Measurements from ENCODE around the gene SSH3.

DNA sequence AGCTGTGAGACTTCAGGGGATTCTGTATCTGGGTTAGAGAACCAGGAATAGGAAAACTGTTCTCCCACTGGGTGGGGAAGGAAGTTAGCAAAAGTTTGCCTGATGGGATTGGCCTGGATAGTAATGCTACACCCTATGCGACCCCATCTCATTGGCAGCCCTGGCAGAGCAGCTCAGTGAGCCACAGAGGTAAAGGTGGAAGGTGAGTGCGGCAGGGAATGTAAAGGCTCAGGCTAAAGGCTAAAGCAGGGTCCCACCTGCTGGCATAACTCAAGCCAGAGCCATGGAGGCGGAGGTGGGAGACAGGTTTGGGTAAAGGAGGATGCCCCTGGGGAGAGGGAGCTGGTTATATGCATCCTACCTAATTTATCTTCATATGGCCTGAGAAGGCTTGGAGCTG lies 18.7 kb downstream of the SSH3 start:
- TF ChIP-seq, protein P1, sequence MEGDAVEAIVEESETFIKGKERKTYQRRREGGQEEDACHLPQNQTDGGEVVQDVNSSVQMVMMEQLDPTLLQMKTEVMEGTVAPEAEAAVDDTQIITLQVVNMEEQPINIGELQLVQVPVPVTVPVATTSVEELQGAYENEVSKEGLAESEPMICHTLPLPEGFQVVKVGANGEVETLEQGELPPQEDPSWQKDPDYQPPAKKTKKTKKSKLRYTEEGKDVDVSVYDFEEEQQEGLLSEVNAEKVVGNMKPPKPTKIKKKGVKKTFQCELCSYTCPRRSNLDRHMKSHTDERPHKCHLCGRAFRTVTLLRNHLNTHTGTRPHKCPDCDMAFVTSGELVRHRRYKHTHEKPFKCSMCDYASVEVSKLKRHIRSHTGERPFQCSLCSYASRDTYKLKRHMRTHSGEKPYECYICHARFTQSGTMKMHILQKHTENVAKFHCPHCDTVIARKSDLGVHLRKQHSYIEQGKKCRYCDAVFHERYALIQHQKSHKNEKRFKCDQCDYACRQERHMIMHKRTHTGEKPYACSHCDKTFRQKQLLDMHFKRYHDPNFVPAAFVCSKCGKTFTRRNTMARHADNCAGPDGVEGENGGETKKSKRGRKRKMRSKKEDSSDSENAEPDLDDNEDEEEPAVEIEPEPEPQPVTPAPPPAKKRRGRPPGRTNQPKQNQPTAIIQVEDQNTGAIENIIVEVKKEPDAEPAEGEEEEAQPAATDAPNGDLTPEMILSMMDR (conservative IDR thresholded peaks at IDR 0.05; ENCODE audit: low read length): no peak
- no peak for TF ChIP-seq EZH2phosphoT487 (IDR thresholded peaks at IDR 0.05; ENCODE audit: borderline replicate concordance, low read depth, low read length)

Measured in OCI-LY7 (cell line).